Hepatic stellate cell (primary cell): Measurements from ENCODE around the gene SLC8A1.
A peak's percentile ranks its signal among the peaks of the same experiment; 100 is the strongest.

ENCODE experiments used
- DNase-seq: peaks from one replicate; pipeline ENCODE4 v3.0.0; 2011; ENCODE audit warnings: low spot score

The SLC8A1 gene

DNA sequence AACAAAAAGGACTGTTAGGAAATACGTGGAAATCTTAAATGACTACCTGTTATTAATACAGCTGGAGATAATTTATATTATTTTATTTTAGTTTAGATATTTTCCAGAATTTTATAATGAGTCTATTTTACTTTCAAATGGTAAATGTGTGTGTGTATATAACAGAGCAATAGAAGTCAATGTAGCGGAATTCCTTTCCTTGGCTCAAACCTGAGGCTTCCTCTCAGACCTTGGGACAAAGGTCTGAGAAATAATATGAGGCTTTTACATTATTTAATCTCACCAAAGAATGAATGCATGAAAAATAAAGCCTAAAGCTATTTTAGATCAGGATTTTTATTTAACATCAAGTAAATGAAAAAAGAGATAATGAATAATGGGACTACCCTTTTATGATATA lies 65.7 kb downstream of the SLC8A1 start:
- DNase-seq = no peak

GRCh38 chr2:40384714-40385113 lies 67.2 kb downstream of the SLC8A1 start:
- DNase-seq = no peak

GRCh38 chr2:40384233-40384632 lies 67.7 kb downstream of the SLC8A1 start:
- DNase-seq = no peak

- no peak for DNase-seq
These were observed 71.2 kb downstream of the SLC8A1 start for GRCh38 chr2:40380721-40381120.

DNA sequence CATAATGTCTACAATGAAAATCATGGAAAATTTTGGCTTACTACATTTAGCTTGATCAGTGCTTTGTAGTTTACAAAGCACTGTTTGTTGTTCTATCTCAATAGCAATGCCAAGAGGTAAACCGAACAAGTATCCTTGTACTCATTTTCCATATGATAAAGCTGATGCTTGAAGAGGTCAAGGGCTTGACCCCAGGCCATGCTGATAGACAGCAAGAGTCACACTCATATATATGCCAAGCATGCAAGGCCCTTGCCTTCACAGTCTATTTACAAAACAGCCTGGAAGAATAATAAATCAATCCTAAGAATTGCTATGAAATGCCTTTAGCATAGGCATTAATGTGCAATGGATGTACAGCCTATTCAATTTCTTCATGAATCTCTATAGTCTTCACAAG lies 71.8 kb downstream of the SLC8A1 start:
- no peak for DNase-seq

DNA sequence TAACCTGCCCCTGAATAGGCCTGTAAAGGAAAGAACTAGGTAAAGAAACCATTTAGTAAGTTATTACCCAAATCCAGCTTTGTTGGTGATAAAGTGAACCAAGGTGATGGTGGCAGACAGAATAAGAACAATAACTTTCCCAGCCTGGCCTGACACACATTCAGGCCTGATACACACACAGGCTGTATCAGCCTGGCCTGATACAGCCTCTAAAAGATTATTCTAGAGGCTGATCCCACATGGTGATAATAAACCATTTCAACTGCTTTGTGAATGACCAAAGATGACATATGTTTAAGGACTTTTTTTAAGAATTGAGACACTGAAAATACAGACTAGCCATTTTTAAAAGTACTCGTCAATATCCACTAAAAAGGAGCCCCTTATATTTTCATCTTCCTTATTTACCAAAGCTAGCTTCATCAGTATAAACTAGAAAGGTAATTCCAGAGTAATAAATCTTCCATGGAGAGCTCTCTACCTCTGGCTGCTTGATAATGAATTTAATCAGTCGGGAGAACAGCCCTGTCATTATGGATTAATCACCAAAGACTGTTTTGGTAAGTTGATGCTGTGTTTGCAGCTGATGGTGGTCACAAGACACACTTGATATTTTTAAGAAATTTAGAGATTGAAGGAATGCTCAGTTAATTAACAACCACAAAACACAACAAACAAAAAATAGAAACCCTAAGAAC lies 77.2 kb downstream of the SLC8A1 start:
- DNase-seq = no peak

GRCh38 chr2:40373111-40373510 lies 78.8 kb downstream of the SLC8A1 start:
- DNase-seq = no peak

GRCh38 chr2:40372283-40372985 lies 79.5 kb downstream of the SLC8A1 start:
- no peak for DNase-seq

GRCh38 chr2:40371525-40372282 lies 80.2 kb downstream of the SLC8A1 start:
- DNase-seq = peak; percentile 15

DNA sequence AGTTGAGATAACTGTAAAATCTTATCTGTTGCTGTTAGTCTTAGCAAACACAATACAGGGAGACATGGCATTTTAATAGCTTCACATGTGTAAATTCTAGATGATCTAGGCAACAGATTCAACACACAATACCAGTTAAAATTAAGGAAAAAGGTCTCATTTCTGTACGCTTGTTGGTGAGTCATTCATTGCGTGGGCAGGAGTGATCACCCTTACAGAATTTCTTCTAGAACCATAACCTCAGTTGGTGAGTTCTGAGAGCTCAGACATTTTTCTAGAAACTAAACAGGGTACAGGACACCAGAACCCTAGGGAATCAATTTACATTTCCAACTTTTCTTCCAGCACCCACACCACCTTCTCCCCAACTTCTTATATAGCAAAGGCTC lies 81.9 kb downstream of the SLC8A1 start:
- DNase-seq = no peak

GRCh38 chr2:40369267-40370006 lies 82.5 kb downstream of the SLC8A1 start:
- DNase-seq = no peak

- DNase-seq = no peak
These were observed 84.2 kb downstream of the SLC8A1 start for GRCh38 chr2:40367652-40368051.

DNA sequence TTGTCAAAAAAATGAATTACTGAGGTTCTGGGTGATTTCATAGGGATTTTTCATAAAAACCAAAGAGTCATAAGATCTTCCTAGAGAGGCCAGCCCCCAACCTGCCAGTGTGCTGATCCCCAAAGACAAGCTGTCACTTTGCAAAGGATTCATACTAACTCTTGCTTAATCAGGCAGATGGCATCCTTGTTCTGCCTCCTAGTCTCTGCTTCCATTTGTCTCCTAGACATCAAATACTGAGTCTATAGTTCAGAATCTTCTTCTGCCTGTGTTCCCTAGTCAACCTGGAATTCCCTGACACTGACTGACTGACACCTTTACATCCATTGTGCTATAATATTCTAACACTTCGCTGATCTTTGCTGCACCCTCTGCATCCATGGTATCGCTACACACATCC lies 84.9 kb downstream of the SLC8A1 start:
- no peak for DNase-seq

GRCh38 chr2:40364151-40364874 lies 87.6 kb downstream of the SLC8A1 start:
- DNase-seq = no peak

DNA sequence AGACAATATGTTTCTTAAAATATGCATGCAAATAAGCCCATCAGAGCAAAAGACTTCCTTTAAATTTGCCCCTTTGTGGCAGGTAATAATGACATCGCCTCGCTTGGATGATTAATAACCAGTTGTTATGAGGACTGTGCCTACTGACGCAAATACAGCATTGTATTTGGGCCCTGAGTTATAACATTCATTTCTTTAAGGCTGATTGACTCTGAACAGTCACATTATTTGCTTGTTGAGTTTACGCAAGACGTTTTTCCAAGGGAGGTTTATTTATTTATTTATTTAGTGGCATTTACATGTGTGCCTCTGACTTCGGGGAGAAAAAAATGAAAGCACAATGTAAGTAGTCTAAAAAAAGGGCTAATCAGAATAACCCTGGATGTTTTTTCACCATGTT lies 88.3 kb downstream of the SLC8A1 start:
- DNase-seq = no peak

GRCh38 chr2:40363231-40363630 lies 88.7 kb downstream of the SLC8A1 start:
- DNase-seq = no peak

GRCh38 chr2:40361478-40361877 lies 90.4 kb downstream of the SLC8A1 start:
- no peak for DNase-seq

GRCh38 chr2:40360652-40361051 lies 91.2 kb downstream of the SLC8A1 start:
- no peak for DNase-seq

DNA sequence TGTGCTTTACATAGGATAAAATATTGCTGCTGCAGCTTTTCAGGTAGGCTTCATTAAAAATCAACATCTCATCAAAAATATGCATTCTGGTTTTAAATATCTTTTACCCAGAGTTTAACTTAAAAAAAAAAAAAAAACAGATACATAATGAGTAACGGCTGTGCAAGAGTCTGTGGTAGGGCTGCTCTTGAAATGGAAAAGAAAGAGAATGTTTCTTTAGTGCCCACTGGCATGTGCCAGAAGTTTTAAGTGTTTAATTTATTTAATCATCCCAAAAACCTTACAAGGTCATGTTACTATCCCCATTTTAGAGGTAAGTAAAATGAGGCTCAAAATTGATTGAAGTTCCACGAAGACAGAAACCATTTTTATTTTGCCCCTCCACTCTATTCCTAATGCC lies 92.1 kb downstream of the SLC8A1 start:
- DNase-seq = no peak

DNA sequence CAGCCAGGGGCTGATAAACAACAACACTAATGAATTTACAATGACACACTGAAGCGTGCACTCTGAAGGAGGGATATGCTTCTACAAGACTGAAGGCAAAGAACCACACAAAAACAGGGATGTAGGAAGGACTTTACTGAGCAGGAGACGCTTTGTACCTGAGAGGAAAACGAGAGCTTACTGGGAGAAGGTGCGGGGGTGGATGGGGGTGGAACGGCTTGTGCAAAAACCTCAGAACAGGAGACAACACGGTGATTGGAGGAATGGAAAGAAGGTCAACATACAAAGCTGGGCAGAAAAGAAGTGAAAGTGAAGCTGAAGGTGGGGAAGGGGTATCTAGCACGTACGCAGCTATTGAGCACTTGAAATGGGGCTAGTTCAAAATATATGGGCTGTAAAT lies 93.1 kb downstream of the SLC8A1 start:
- no peak for DNase-seq

DNA sequence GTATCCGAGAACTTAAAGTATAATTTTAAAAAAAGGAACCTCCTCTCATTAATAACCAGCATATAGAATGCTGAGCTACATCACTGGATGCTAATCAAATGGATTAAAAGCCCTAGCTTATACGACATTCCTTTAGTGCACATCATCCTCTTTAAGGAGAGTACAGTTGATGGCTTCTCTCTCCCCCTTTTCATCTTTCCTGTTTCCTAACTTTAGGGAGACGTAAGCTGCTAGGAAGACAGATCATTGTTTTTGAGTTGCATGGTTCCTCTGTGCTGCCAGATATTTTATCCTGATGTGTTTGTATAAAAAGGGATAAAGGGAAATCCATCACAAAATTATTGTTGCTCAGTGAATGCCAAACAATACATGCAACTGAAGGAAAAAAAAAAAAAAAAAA lies 94.2 kb downstream of the SLC8A1 start:
- DNase-seq = no peak

DNA sequence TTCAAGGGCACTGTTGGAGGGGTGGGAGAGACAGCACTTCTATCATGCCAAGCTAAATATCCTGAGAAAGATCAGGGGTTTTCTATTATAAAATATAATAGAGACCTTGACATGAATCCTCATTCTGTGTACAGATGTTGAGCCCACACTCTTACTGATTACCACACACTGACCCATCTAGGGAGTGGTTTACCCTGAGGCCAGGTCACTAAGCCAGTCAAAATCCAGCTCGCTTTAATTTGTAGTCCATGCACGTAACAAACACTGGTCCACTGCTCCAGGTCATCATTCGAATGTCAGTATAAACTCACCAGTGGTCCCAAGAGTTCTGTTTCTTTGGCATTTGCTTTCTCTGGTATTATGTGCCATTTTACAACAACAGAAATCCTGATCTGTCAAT lies 96.4 kb downstream of the SLC8A1 start:
- no peak for DNase-seq
